ENCODE measurements around the gene PCDH17. TPM values are rescaled to one million over a fixed set of nuclear protein-coding genes. Genes with fewer than 3 reads are reported as not detected.

Gene PCDH17
- total RNA-seq, 4 donors from 2014 or later: 0.88 to 4.1 (median 1.8) TPM

DNA sequence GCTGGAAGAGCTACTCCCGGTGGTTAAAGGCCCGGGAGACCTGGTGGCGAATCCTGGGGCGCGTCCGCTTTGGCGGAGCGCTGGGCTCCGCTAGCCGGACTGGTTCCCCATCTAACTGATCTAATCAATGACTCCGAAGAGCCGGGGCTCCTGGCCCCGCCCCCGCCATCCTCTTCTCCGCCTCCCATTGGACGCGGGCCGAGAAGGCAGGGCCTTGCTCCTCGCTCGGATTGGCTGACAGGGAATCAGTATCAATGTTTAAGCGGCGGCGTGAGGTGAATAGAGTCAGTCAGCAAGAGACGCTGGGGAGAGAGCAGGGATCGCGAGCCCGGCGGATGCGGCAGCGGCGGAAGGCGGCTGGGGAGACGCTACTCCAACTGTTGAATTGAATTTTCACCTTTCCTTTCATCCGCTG lies 1.7 kb upstream of the PCDH17 start:
- TF ChIP-seq, protein P1, sequence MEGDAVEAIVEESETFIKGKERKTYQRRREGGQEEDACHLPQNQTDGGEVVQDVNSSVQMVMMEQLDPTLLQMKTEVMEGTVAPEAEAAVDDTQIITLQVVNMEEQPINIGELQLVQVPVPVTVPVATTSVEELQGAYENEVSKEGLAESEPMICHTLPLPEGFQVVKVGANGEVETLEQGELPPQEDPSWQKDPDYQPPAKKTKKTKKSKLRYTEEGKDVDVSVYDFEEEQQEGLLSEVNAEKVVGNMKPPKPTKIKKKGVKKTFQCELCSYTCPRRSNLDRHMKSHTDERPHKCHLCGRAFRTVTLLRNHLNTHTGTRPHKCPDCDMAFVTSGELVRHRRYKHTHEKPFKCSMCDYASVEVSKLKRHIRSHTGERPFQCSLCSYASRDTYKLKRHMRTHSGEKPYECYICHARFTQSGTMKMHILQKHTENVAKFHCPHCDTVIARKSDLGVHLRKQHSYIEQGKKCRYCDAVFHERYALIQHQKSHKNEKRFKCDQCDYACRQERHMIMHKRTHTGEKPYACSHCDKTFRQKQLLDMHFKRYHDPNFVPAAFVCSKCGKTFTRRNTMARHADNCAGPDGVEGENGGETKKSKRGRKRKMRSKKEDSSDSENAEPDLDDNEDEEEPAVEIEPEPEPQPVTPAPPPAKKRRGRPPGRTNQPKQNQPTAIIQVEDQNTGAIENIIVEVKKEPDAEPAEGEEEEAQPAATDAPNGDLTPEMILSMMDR (IDR thresholded peaks at IDR 0.05): no peak
- no peak for TF ChIP-seq POLR2A (IDR thresholded peaks at IDR 0.05)
- H3K27me3 ChIP-seq: peaks cover 0 to 22% of the 10 kb centered on the region in 2 donors
- H3K36me3 ChIP-seq: no peaks in the 10 kb centered on the region
- H3K4me1 ChIP-seq: peaks cover 0 to 17% (median 0%) of the 10 kb centered on the region in 4 donors
- peak overlapping the region in 3 of 4 donors; percentile 6 to 49 (median 35) for H3K4me3 ChIP-seq
- H3K9me3 ChIP-seq: peaks cover 0 to 5% (median 0%) of the 10 kb centered on the region in 4 donors
- DNase-seq: peak in 2 of 3 donors; percentile 58 to 68
- H3K27ac ChIP-seq: no peak overlapping the region

DNA sequence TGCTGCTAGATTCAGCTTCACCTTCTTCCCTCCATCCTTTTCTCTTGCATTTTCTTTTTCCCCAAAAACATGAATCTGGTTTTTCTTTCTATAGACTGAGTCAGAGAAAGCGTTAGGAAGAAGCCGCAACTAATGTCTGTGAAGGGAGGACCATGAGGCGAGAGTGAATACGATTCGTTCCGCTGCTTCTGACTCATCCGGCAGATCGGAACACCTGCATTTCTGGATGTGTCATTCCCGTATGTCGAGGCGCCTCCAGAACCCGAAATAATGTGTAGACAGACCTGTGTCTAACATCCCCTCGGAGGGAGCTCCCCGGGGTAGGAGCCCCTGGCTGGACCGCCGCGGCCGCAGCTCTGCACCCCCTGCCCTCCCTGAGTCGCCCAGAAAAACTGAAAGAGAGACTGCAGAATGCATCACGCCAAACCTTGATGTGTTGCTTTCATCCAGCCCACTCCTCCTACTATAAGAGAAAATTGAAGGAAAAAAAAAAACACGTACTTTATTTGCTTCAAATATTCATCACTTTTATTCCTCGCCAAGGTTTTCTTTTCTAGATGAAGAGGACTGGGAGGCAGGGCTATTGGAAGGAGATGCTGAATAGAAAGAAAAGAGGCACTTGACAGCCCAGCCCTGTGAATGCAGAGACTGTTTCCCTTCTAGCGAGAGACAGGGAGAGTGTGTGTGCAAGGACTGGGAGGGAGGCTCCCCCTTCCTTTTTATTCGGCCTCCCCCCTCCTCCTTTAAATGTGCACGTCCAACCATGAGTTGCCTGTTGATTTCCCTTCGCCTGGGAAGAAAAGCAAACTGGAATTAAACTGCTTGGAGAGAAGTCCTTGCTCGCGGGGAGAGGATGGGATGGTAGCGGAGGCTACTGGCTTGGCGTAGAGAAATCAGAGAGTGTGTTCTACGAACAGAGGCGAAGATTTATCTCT lies 616 bp upstream of the PCDH17 start:
- Histone ChIP-seq H3K9me3 (peaks cover 0 to 5% (median 0%) of the 10 kb centered on the region in 4 donors), H3K27ac (peak overlapping the region in 1 of 4 donors; percentile 38), H3K27me3 (peaks cover 0 to 22% of the 10 kb centered on the region in 2 donors), H3K4me1 (peaks cover 0 to 17% (median 0%) of the 10 kb centered on the region in 4 donors), H3K4me3 (peak overlapping the region; percentile 14 to 49 (median 28)), H3K36me3 (no peaks in the 10 kb centered on the region)
- DNase-seq: no peak
- TF ChIP-seq POLR2A (IDR thresholded peaks at IDR 0.05): no peak
- TF ChIP-seq, protein P1 (IDR thresholded peaks at IDR 0.05): no peak

DNA sequence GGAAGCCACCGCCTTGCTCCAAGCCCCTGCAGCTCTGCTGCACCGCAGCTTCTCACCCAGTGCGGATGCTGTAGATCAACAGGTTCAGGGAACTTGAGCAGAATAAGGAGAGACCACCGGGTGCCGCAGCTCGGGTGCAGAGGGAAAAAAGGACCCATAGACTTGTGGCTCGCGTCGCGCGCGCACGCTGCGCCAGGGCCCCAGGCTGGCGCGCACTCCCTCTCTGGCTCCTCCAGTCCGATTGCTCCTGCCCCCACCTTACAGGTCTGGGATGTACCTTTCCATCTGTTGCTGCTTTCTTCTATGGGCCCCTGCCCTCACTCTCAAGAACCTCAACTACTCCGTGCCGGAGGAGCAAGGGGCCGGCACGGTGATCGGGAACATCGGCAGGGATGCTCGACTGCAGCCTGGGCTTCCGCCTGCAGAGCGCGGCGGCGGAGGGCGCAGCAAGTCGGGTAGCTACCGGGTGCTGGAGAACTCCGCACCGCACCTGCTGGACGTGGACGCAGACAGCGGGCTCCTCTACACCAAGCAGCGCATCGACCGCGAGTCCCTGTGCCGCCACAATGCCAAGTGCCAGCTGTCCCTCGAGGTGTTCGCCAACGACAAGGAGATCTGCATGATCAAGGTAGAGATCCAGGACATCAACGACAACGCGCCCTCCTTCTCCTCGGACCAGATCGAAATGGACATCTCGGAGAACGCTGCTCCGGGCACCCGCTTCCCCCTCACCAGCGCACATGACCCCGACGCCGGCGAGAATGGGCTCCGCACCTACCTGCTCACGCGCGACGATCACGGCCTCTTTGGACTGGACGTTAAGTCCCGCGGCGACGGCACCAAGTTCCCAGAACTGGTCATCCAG lies 964 bp downstream of the PCDH17 start:
- peak in 1 of 3 donors; percentile 44 for DNase-seq
- H3K36me3 ChIP-seq: no peaks in the 10 kb centered on the region
- H3K4me1 ChIP-seq: peaks cover 0 to 17% (median 0%) of the 10 kb centered on the region in 4 donors
- H3K9me3 ChIP-seq: peaks cover 0 to 5% (median 0%) of the 10 kb centered on the region in 4 donors
- H3K27ac ChIP-seq: peak overlapping the region in 2 of 4 donors; percentile 26 to 44
- peaks cover 0 to 22% of the 10 kb centered on the region in 2 donors for H3K27me3 ChIP-seq
- no peak for TF ChIP-seq POLR2A (IDR thresholded peaks at IDR 0.05)
- TF ChIP-seq, protein P1 (IDR thresholded peaks at IDR 0.05): no peak
- H3K4me3 ChIP-seq: peak overlapping the region in 3 of 4 donors; percentile 18 to 49 (median 38)

DNA sequence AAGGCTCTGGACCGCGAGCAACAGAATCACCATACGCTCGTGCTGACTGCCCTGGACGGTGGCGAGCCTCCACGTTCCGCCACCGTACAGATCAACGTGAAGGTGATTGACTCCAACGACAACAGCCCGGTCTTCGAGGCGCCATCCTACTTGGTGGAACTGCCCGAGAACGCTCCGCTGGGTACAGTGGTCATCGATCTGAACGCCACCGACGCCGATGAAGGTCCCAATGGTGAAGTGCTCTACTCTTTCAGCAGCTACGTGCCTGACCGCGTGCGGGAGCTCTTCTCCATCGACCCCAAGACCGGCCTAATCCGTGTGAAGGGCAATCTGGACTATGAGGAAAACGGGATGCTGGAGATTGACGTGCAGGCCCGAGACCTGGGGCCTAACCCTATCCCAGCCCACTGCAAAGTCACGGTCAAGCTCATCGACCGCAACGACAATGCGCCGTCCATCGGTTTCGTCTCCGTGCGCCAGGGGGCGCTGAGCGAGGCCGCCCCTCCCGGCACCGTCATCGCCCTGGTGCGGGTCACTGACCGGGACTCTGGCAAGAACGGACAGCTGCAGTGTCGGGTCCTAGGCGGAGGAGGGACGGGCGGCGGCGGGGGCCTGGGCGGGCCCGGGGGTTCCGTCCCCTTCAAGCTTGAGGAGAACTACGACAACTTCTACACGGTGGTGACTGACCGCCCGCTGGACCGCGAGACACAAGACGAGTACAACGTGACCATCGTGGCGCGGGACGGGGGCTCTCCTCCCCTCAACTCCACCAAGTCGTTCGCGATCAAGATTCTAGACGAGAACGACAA lies 1.8 kb downstream of the PCDH17 start:
- DNase-seq: peak in 2 of 3 donors; percentile 47 to 49
- peak overlapping the region in 2 of 4 donors; percentile 37 to 49 for H3K4me3 ChIP-seq

More for the DNA sequence above, 1.8 kb downstream of the PCDH17 start:
- no peak for TF ChIP-seq POLR2A (IDR thresholded peaks at IDR 0.05)
- TF ChIP-seq, protein P1 (IDR thresholded peaks at IDR 0.05): no peak
- Histone ChIP-seq H3K36me3 (no peaks in the 10 kb centered on the region), H3K9me3 (peaks cover 0 to 5% (median 0%) of the 10 kb centered on the region in 4 donors), H3K4me1 (peaks cover 0 to 17% (median 0%) of the 10 kb centered on the region in 4 donors), H3K27me3 (peaks cover 0 to 17% of the 10 kb centered on the region in 2 donors), H3K27ac (peak overlapping the region in 1 of 4 donors; percentile 41)
